NT2/D1 (cell line): ENCODE measurements around the gene EDC3.

Source experiments
- SUZ12 ChIP-seq: IDR thresholded peaks from 2 replicates; pipeline ENCODE4 v1.6.1; 2011; ENCODE audit not compliant: insufficient read length, insufficient read depth; ENCODE audit errors: extremely low read depth
- YY1 ChIP-seq: IDR thresholded peaks from 2 replicates; pipeline ENCODE4 v1.6.1; 2011; ENCODE audit not compliant: insufficient read length, insufficient read depth
- ZNF274 ChIP-seq: IDR thresholded peaks from 2 replicates; pipeline ENCODE4 v1.6.1; 2011; ENCODE audit warnings: mild to moderate bottlenecking, low read depth, low read length

- TF ChIP-seq ZNF274 (no peak), YY1 (no peak), SUZ12 (no peak)
These were observed 42.3 kb downstream of the EDC3 start for GRCh38 chr15:74653426-74654102.
